ENCODE data around the gene ATP5F1D.
A peak's percentile ranks its signal among the peaks of the same experiment; 100 is the strongest.

Gene ATP5F1D

DNA sequence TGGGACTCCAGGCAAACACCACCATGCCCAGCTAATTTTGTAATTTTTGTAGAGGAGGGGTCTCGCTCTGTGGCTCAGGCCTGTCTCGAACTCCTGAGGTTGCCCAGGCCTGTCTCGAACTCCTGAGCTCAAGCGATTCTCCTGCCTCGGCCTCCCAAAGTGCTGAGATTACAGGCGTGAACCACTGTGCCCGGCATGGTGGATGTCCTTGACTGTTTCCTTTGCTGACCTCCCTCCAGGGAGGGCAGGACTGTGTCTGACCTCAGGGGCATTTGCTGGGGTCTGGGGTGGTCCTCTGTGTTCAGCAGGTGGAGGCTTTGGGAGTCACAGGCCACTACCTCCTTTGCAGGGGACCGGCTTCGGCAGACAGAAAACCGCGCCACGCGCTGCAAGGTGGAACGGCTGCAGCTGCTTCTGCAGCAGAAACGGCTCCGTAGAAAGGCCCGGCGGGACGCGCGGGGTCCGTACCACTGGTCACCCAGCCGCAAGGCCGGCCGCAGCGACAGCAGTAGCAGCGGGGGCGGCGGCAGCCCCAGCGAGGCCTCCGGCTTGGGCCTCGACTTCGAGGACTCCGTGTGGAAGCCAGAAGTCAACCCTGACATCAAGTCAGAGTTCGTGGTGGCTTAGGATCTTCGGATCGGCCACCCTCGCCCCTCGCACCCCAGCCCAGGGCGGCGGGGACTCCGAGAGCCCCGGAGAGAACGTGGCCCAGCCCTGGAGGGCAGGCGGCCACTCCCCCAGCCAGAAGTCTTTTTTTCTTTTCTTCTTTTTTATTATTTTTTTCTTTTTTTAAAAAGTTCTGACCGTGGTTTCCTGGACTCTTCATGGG is 15.3 kb downstream of the ATP5F1D start:
- peaks cover 23 to 30% of the 10 kb centered on the region in 2 donors for H3K36me3 ChIP-seq (ENCODE audit: control insufficient read depth in 2 of 2, insufficient read depth in 2 of 2, low read length in 2 of 2)
- peaks cover 83% of the 10 kb centered on the region for H3K4me1 ChIP-seq (ENCODE audit: control insufficient read depth, insufficient read depth, low read length)
- H3K9me3 ChIP-seq (ENCODE audit: control insufficient read depth in 2 of 2, low read length in 2 of 2), result no peaks in the 10 kb centered on the region
- H3K4me3 ChIP-seq (ENCODE audit: low read length in 2 of 2), result no peak overlapping the region
- H3K9ac ChIP-seq (ENCODE audit: low read length in 2 of 2), result no peak overlapping the region
- no peak overlapping the region for H3K27ac ChIP-seq (ENCODE audit: low read length)
- H3K27me3 ChIP-seq (ENCODE audit: control insufficient read depth in 1 of 2, insufficient read depth in 2 of 2, low read length in 2 of 2), result no peaks in the 10 kb centered on the region

DNA sequence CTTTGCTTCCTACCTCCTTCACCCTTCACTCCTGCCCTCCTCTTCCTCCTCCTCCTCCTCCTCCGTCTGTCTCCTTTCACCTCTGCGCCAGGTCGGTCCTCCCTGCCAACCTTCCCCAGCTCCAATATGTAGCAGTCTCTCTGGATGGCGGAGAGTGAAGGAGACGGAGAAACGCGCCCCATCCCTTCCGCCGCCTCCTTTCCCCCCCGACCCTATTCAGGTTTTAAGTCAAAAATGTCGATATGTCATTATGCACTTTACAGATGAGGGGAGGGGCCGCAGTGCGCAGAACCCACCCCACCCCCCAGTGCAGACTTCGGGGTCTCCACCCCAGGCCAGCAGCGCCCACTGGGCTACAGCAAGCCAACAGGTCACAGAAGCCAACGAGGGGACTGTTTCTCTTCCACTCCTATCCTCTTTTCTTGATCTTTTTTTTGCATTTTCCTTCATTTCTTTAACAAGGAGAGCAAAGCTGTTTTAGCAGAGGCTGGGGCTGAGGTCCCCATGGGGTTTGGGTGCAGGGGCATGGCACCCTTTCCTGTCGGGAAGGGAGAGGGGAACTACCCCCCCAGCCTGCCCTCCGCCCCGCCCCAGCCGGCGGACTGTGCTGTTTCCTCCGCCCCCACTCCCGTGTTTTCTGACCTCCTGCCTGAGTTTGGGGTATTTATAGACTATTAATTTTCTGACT is 16.1 kb downstream of the ATP5F1D start:
- peaks cover 83% of the 10 kb centered on the region for H3K4me1 ChIP-seq (ENCODE audit: control insufficient read depth, insufficient read depth, low read length)

DNA sequence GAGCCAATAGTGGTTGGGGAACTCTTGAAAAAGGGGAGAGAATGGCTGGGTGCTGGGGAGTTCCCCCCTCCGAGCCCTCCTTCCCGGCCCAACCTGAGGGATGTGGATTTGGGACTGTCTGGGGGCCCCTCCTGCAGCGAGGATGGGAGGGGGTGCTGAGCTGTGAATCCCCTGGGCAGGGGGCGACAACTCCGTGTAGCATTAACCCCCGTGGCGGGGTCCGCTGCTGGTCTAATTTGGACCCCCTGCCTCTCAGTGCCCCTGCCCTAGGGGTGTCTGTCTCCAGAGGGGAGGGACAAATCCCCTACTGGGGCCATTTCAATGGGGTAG is 16.6 kb downstream of the ATP5F1D start:
- peak overlapping the region; percentile 46 for H3K27ac ChIP-seq (ENCODE audit: low read length)
- H3K4me1 ChIP-seq (ENCODE audit: control insufficient read depth, insufficient read depth, low read length), result peaks cover 81% of the 10 kb centered on the region
- H3K36me3 ChIP-seq (ENCODE audit: control insufficient read depth in 2 of 2, insufficient read depth in 2 of 2, low read length in 2 of 2), result peaks cover 23 to 29% of the 10 kb centered on the region in 2 donors
- H3K9me3 ChIP-seq (ENCODE audit: control insufficient read depth in 2 of 2, low read length in 2 of 2), result no peaks in the 10 kb centered on the region
- no peaks in the 10 kb centered on the region for H3K27me3 ChIP-seq (ENCODE audit: control insufficient read depth in 1 of 2, insufficient read depth in 2 of 2, low read length in 2 of 2)
- no peak overlapping the region for H3K9ac ChIP-seq (ENCODE audit: low read length in 2 of 2)
- no peak overlapping the region for H3K4me3 ChIP-seq (ENCODE audit: low read length in 2 of 2)

More for the DNA sequence above, 16.1 kb downstream of the ATP5F1D start:
- H3K27me3 ChIP-seq (ENCODE audit: control insufficient read depth in 1 of 2, insufficient read depth in 2 of 2, low read length in 2 of 2), result no peaks in the 10 kb centered on the region
- H3K9me3 ChIP-seq (ENCODE audit: control insufficient read depth in 2 of 2, low read length in 2 of 2), result no peaks in the 10 kb centered on the region
- H3K36me3 ChIP-seq (ENCODE audit: control insufficient read depth in 2 of 2, insufficient read depth in 2 of 2, low read length in 2 of 2), result peaks cover 23 to 29% of the 10 kb centered on the region in 2 donors
- no peak overlapping the region for H3K9ac ChIP-seq (ENCODE audit: low read length in 2 of 2)
- no peak overlapping the region for H3K4me3 ChIP-seq (ENCODE audit: low read length in 2 of 2)
- peak overlapping the region; percentile 46 for H3K27ac ChIP-seq (ENCODE audit: low read length)

DNA sequence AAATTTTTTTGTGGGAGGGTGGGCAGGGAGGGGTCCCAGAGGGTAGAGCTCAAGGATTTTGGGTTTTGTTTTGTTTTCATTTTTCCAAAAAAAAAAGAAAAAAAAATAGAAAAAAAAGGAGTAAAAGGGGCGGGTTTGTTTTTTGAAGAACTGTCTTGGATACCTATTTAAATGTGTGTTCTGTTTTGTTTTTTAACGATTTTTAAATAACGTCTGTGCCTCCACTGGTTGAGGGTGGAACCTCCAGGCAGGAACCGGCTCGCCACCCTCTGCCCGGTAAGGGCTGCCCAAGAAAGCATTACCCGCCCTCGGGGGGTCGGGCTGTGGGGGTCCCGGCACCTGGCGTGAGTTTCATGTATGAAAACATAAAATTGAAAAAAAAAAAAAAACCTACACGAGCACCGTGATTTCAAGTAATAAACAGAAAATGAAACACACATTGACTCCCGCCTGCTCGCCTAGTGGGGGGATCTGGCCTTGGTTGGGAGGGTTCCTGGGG is 17.2 kb downstream of the ATP5F1D start:
- H3K27me3 ChIP-seq (ENCODE audit: control insufficient read depth in 1 of 2, insufficient read depth in 2 of 2, low read length in 2 of 2), result no peaks in the 10 kb centered on the region
- H3K4me3 ChIP-seq (ENCODE audit: low read length in 2 of 2), result peak overlapping the region in 1 of 2 donors; percentile 29

DNA sequence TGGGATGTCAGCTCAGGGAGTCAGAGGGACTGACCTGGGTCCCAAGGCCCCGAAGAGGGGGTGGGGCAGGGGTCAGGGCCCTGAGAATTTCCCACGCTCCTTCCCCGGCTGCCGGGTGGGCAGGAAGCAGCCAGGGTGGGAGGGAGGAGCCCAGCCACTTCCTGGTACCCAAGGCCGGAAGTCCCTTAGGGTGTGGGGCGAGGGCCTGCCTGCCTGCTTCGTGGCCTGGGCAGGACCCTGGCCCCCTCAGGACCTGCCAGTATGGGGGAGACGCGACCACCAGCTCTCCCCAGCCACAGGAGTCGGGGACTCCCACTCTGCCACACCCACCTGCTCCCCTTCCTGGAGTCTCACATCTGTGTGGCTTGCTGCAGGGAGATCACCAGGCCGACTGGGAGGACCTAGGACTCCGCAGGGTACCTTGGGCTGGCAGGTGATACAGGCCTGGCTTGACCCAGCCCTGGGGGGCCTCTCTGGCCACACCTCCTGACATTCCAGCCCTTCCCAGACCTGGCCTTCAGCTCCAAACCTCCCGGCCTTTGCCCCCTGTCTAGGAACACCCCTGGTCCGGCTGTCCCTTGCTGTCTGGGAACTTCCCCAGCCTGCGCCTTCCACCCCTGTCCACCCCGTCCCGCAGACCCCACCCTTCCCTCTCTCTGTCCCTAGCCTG is 17.8 kb downstream of the ATP5F1D start:
- H3K9me3 ChIP-seq (ENCODE audit: control insufficient read depth in 2 of 2, low read length in 2 of 2), result no peaks in the 10 kb centered on the region
- peak overlapping the region; percentile 28 to 58 for H3K9ac ChIP-seq (ENCODE audit: low read length in 2 of 2)
- H3K4me3 ChIP-seq (ENCODE audit: low read length in 2 of 2), result peak overlapping the region in 1 of 2 donors; percentile 29
- H3K27me3 ChIP-seq (ENCODE audit: control insufficient read depth in 1 of 2, insufficient read depth in 2 of 2, low read length in 2 of 2), result no peaks in the 10 kb centered on the region
- peaks cover 22 to 28% of the 10 kb centered on the region in 2 donors for H3K36me3 ChIP-seq (ENCODE audit: control insufficient read depth in 2 of 2, insufficient read depth in 2 of 2, low read length in 2 of 2)
- H3K4me1 ChIP-seq (ENCODE audit: control insufficient read depth, insufficient read depth, low read length), result peaks cover 70% of the 10 kb centered on the region
- peak overlapping the region; percentile 82 for H3K27ac ChIP-seq (ENCODE audit: low read length)

More for the DNA sequence above, 17.2 kb downstream of the ATP5F1D start:
- Histone ChIP-seq H3K27ac (ENCODE audit: low read length) (peak overlapping the region; percentile 82), H3K9ac (ENCODE audit: low read length in 2 of 2) (peak overlapping the region in 1 of 2 donors; percentile 28), H3K4me1 (ENCODE audit: control insufficient read depth, insufficient read depth, low read length) (peaks cover 76% of the 10 kb centered on the region), H3K36me3 (ENCODE audit: control insufficient read depth in 2 of 2, insufficient read depth in 2 of 2, low read length in 2 of 2) (peaks cover 23 to 29% of the 10 kb centered on the region in 2 donors), H3K9me3 (ENCODE audit: control insufficient read depth in 2 of 2, low read length in 2 of 2) (no peaks in the 10 kb centered on the region)

DNA sequence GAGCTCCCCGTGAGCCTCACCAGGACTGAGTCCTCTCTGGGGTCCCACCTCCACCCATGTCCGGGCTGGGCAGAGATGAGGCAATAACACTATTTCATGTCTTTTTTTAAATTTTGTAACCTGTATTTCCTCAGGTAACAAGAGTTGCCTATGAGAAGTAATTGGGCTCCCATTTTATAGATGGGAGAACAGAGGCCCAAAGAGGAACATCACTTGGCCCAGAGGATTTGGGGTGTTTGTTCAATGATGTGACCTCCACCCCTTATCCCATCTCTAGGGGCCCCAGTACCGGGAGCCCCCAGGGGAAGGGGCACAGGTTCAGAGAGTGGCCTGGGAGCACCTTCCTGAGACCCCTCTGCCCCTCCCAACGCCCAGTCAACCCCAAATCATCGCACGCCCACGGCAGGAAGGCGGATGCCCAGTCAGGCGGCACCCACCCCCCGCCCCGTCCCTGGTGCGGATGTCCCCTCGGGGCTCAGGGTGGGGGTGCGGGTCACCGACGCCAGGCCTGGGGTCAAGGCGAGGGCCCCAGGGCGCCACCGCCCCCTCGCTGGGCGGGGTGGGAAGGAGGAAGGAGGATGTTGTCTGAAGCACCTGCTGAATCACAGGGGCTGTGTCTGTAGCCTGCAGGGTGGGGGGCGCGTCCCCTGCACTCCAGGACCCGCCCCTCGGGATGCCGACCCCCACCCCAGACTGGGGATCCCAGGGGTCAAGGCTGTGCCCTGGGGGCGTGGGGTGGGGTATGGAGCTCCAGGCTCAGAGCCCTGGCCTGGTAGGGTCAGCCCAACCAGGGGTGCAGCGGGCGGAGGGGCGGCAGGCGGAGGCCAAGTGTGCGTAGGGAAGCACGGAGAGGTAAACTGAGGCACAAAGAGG is 18.6 kb downstream of the ATP5F1D start:
- peaks cover 14 to 20% of the 10 kb centered on the region in 2 donors for H3K36me3 ChIP-seq (ENCODE audit: control insufficient read depth in 2 of 2, insufficient read depth in 2 of 2, low read length in 2 of 2)
- H3K4me3 ChIP-seq (ENCODE audit: low read length in 2 of 2), result peak overlapping the region in 1 of 2 donors; percentile 81
- H3K4me1 ChIP-seq (ENCODE audit: control insufficient read depth, insufficient read depth, low read length), result peaks cover 68% of the 10 kb centered on the region
- H3K27me3 ChIP-seq (ENCODE audit: control insufficient read depth in 1 of 2, insufficient read depth in 2 of 2, low read length in 2 of 2), result no peaks in the 10 kb centered on the region
- H3K9ac ChIP-seq (ENCODE audit: low read length in 2 of 2), result peak overlapping the region in 1 of 2 donors; percentile 5
- H3K9me3 ChIP-seq (ENCODE audit: control insufficient read depth in 2 of 2, low read length in 2 of 2), result no peaks in the 10 kb centered on the region
- H3K27ac ChIP-seq (ENCODE audit: low read length), result peak overlapping the region; percentile 82

DNA sequence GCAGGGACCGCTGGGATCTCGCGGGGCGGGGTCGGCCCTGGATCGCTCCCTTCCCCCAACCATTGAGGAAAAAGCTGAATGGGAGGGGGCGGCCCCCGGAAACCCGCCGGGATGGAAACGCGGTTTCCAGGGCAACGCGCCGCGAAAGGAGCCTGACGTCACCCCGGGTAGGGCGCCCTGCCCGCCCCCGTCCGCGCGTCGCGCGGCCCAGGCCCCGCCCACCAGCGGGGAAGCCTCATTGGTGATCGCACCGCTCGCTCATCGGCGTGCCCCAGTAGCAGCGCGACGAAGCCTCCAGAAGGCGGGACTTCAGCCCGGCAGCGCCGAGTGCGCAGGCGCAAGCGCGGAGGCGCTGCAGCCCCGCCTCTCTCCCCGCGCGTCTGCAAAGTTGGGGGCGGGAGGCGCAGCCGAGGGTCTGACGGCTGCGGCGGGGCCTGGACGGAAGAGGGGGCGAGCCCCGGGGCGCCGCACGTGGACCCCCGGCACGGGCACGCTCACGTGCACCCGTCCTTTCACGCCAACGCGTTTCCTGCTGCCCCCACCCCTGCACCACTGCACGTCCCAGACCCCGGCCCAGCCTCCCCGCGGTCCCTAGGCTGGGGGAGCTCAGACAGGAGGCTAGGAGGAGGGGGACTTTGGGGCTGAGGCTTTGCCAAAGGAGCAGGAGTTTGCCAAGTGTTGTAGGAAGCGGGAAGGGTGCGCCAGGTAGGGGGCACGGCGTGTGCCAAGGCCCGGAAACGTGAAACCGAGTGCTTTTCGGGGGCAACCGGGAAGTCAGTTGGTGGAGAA is 19.4 kb downstream of the ATP5F1D start:
- Histone ChIP-seq H3K9ac (ENCODE audit: low read length in 2 of 2) (peak overlapping the region; percentile 72 to 73), H3K4me3 (ENCODE audit: low read length in 2 of 2) (peak overlapping the region; percentile 68 to 81), H3K9me3 (ENCODE audit: control insufficient read depth in 2 of 2, low read length in 2 of 2) (no peaks in the 10 kb centered on the region), H3K4me1 (ENCODE audit: control insufficient read depth, insufficient read depth, low read length) (peaks cover 68% of the 10 kb centered on the region), H3K36me3 (ENCODE audit: control insufficient read depth in 2 of 2, insufficient read depth in 2 of 2, low read length in 2 of 2) (peaks cover 6 to 12% of the 10 kb centered on the region in 2 donors), H3K27me3 (ENCODE audit: control insufficient read depth in 1 of 2, insufficient read depth in 2 of 2, low read length in 2 of 2) (no peaks in the 10 kb centered on the region), H3K27ac (ENCODE audit: low read length) (peak overlapping the region; percentile 86)

DNA sequence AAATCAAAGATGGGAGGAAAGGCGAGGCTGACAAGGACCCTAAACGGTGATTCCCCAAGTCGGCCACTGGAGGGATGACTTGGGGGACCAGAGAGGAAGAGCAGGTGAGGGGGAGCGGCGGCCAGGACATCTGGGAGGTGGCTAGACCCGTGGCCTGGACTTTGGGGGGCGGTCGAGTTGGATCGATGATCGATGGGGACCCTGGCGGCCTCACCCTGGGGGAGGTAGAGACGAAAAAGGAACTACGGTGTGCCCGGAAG is 19.9 kb downstream of the ATP5F1D start:
- Histone ChIP-seq H3K36me3 (ENCODE audit: control insufficient read depth in 2 of 2, insufficient read depth in 2 of 2, low read length in 2 of 2) (peaks cover 5 to 9% of the 10 kb centered on the region in 2 donors), H3K27ac (ENCODE audit: low read length) (peak overlapping the region; percentile 86), H3K9ac (ENCODE audit: low read length in 2 of 2) (peak overlapping the region; percentile 72 to 73), H3K4me3 (ENCODE audit: low read length in 2 of 2) (peak overlapping the region; percentile 68 to 81), H3K27me3 (ENCODE audit: control insufficient read depth in 1 of 2, insufficient read depth in 2 of 2, low read length in 2 of 2) (no peaks in the 10 kb centered on the region), H3K9me3 (ENCODE audit: control insufficient read depth in 2 of 2, low read length in 2 of 2) (no peaks in the 10 kb centered on the region), H3K4me1 (ENCODE audit: control insufficient read depth, insufficient read depth, low read length) (peaks cover 72% of the 10 kb centered on the region)

DNA sequence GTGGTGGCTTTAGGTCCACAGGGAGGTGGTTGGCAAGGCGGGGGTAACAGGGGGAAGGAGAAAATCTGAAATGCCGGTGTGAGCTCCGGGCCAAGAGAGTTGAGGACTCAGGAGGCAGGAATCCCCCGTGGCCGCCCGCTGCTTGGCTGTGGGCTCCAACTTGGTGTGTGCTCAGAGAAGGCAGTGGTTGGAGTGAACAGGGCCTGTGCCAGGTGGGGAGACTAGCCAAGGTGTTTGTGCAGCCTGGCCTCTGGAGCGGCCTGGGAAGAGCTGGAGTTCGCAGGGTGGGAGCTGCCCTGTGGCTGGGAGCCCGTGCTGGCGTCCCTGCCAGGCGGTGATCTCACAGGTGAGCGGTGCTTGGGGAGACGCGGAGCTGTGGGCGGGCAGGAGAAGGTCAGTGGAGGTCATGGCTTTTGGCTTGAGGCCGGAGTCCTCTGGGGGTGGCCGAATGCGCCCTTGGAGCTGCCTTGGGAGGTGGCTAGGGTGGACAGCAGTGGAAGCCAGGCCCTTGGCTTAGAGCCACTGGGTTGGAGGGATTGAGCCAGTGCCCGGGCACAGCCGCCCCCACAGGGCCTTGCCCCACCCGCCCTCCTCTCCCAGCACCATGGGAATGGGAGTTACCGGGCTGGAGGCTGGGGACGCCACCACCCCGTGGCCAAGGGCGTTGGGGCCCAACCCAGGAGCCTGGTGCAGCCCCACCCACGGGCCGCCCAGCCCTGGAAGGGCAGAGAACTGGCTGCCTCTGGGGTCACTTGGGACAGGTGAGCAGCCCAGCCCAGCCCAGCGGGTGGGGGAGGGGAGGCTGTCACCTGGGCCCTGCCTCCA is 20.5 kb downstream of the ATP5F1D start:
- peaks cover 2 to 4% of the 10 kb centered on the region in 2 donors for H3K36me3 ChIP-seq (ENCODE audit: control insufficient read depth in 2 of 2, insufficient read depth in 2 of 2, low read length in 2 of 2)
- peak overlapping the region; percentile 72 to 73 for H3K9ac ChIP-seq (ENCODE audit: low read length in 2 of 2)
- H3K27me3 ChIP-seq (ENCODE audit: control insufficient read depth in 1 of 2, insufficient read depth in 2 of 2, low read length in 2 of 2), result no peaks in the 10 kb centered on the region
- no peaks in the 10 kb centered on the region for H3K9me3 ChIP-seq (ENCODE audit: control insufficient read depth in 2 of 2, low read length in 2 of 2)
- H3K4me3 ChIP-seq (ENCODE audit: low read length in 2 of 2), result peak overlapping the region in 1 of 2 donors; percentile 81
- H3K27ac ChIP-seq (ENCODE audit: low read length), result peak overlapping the region; percentile 86
- peaks cover 72% of the 10 kb centered on the region for H3K4me1 ChIP-seq (ENCODE audit: control insufficient read depth, insufficient read depth, low read length)

All from stomach smooth muscle (tissue), 2 donors.